HepG2 (cell line): Measurements from ENCODE around the gene HSPA5. TPM values are rescaled to one million over a fixed set of nuclear protein-coding genes. Genes with fewer than 3 reads are reported as not detected.
A peak's percentile ranks its signal among the peaks of the same experiment; 100 is the strongest.

Source experiments
- ATAC-seq: fragments of 200-7000 bp; cut with Tn5 transposase; 3 replicates; pipeline ENCODE4 v1.9.1; 2020; ENCODE audit warnings: mild to moderate bottlenecking, moderate library complexity
- BruUV-seq: library from RNA; stranded (reverse); fragments of 400-500 nt; replicated peaks from 2 replicates; lab custom pipeline; 2021; lab: Mats Ljungman, UMichigan
- CTCF ChIA-PET: fragments of 300-600 bp; formaldehyde crosslinking; extraction: SDS; loops from one replicate; lab custom pipeline; 2021; ENCODE audit warnings: low total read pairs, inconsistent platforms, low intra/inter-chr PET ratio; lab: Yijun Ruan, JAX
- POLR2A ChIA-PET: fragments of 350-600 bp; sonication (Branson Sonifier 250); formaldehyde crosslinking; loops from one replicate; lab custom pipeline; 2020; ENCODE audit warnings: antibody characterized with exemption, inconsistent platforms; lab: Yijun Ruan, JAX
- DNase-seq: peaks from one replicate; pipeline ENCODE4 v3.0.0-alpha.2; 2015; ENCODE audit warnings: low spot score
- FAIRE-seq: peaks from 3 replicates; lab custom pipeline; 2011; peaks lifted over from hg19 to GRCh38; lab: Jason Lieb, UNC
- H2AFZ ChIP-seq: one replicate; pipeline ENCODE4 v1.6.1; 2011; ENCODE audit warnings: low read length, inconsistent platforms
- H3K27ac ChIP-seq: fragments of 300-600 bp; 3 replicates; pipeline ENCODE4 v1.8.0; 2011; ENCODE audit warnings: mixed run types, mild to moderate bottlenecking, mixed read lengths, low read length, inconsistent platforms; ENCODE audit not compliant: insufficient read depth; ENCODE audit errors: extremely low read length
- H3K27me3 ChIP-seq, 2 experiments: fragments of 200-600 bp in 1 of 2; 2 replicates in 1 of 2; 3 replicates in 1 of 2; pipeline versions ENCODE4 v1.6.0 to v1.8.0; 2011; ENCODE audit warnings: low read length in 2 of 2, mild to moderate bottlenecking in 2 of 2, moderate library complexity in 2 of 2, inconsistent platforms in 1 of 2; ENCODE audit not compliant: insufficient read depth in 2 of 2, control insufficient read depth in 1 of 2
- H3K36me3 ChIP-seq, 2 experiments: fragments of 200-600 bp in 1 of 2; replicated peaks in 1 of 2; 2 replicates in 1 of 2; 3 replicates in 1 of 2; pipeline versions ENCODE4 v1.5.1 to v1.8.0; 2011; ENCODE audit warnings: low read length in 2 of 2, inconsistent platforms in 1 of 2; ENCODE audit not compliant: insufficient read depth in 2 of 2, control insufficient read depth in 1 of 2
- H3K4me1 ChIP-seq: 2 replicates; pipeline ENCODE4 v1.5.1; 2012; ENCODE audit warnings: low read length, inconsistent platforms; ENCODE audit not compliant: insufficient read depth
- H3K4me2 ChIP-seq: 2 replicates; pipeline ENCODE4 v1.6.0; 2011; ENCODE audit warnings: low read depth, low read length, inconsistent platforms
- H3K4me3 ChIP-seq, 3 experiments: fragments of 200-600 bp in 1 of 3; sonication (generic), shearing (Covaris generic) in 1 of 3; replicated peaks in 1 of 3; 2 replicates each; pipeline ENCODE4 v1.5.1; 2011 to 2016; ENCODE audit warnings: low read length in 3 of 3, inconsistent platforms in 2 of 3, low read depth in 2 of 3, mild to moderate bottlenecking in 2 of 3, control low read depth in 1 of 3, mixed read lengths in 1 of 3; ENCODE audit not compliant: insufficient read depth in 1 of 3
- H3K79me2 ChIP-seq: one replicate; pipeline ENCODE4 v1.6.1; 2011; ENCODE audit warnings: low read length, inconsistent platforms; ENCODE audit not compliant: insufficient read depth
- H3K9ac ChIP-seq: 2 replicates; pipeline ENCODE4 v1.6.0; 2011; ENCODE audit warnings: mild to moderate bottlenecking, low read depth, low read length, inconsistent platforms; ENCODE audit not compliant: insufficient read depth
- H3K9me3 ChIP-seq: 2 replicates; pipeline ENCODE4 v1.5.1; 2012; ENCODE audit warnings: mild to moderate bottlenecking, low read length
- H4K20me1 ChIP-seq: 2 replicates; pipeline ENCODE4 v1.6.0; 2011; ENCODE audit warnings: inconsistent platforms, mild to moderate bottlenecking, low read length, moderate library complexity; ENCODE audit not compliant: insufficient read depth
- ARID5B ChIP-seq: IDR thresholded peaks from 2 replicates; pipeline ENCODE4 v1.4.0; 2020; ENCODE audit warnings: mild to moderate bottlenecking, missing genetic modification reagents
- FOXP1 ChIP-seq, 2 experiments: fragments of 450-650 bp in 1 of 2; IDR thresholded peaks; 2 replicates each; pipeline ENCODE4 v1.6.1; 2017 to 2018; ENCODE audit warnings: antibody characterized with exemption in 1 of 2
- NFIC ChIP-seq: IDR thresholded peaks from 2 replicates; pipeline ENCODE4 v1.6.1; 2012; ENCODE audit warnings: mild to moderate bottlenecking, low read length, inconsistent platforms
- PTBP1 ChIP-seq: fragments of 200-400 bp; formaldehyde crosslinking; IDR thresholded peaks from 2 replicates; pipeline ENCODE4 v1.6.1; 2018; ENCODE audit warnings: low read length, low read depth; ENCODE audit not compliant: poor library complexity, severe bottlenecking
- RXRB ChIP-seq: IDR thresholded peaks from 2 replicates; pipeline ENCODE4 v1.6.1; 2016; ENCODE audit warnings: borderline replicate concordance, missing genetic modification reagents, missing compliant biosample characterization
- SAP130 ChIP-seq: IDR thresholded peaks from 2 replicates; pipeline ENCODE4 v1.6.1; 2016; ENCODE audit warnings: low read depth
- TBX3 ChIP-seq: fragments of 450-650 bp; IDR thresholded peaks from 2 replicates; pipeline ENCODE4 v1.6.1; 2017; ENCODE audit warnings: antibody characterized with exemption, mild to moderate bottlenecking, inconsistent platforms, borderline replicate concordance
- ZBTB3 ChIP-seq: sonication (generic); formaldehyde crosslinking; IDR thresholded peaks from 2 replicates; pipeline ENCODE4 v1.4.0; 2020; ENCODE audit warnings: low read depth, mild to moderate bottlenecking, moderate library complexity, missing genetic modification reagents, borderline replicate concordance
- ZNF431 ChIP-seq: sonication (generic); formaldehyde crosslinking; IDR thresholded peaks from 2 replicates; pipeline ENCODE4 v1.9.0; 2022; ENCODE audit warnings: missing genetic modification reagents, low read depth, mild to moderate bottlenecking, borderline replicate concordance
- ZNF790 ChIP-seq: sonication (generic); formaldehyde crosslinking; IDR thresholded peaks from 2 replicates; pipeline ENCODE4 v1.8.0; 2022; ENCODE audit warnings: missing genetic modification reagents, mild to moderate bottlenecking, borderline replicate concordance
- ZSCAN21 ChIP-seq: sonication (generic); formaldehyde crosslinking; IDR thresholded peaks from 2 replicates; pipeline ENCODE4 v1.8.0; 2022; ENCODE audit warnings: mild to moderate bottlenecking, missing genetic modification reagents, moderate library complexity, borderline replicate concordance
- WGBS: methylation state at CpG from one replicate; pipeline ENCODE4 v1.1.6; 2017; ENCODE audit warnings: low lambda C conversion rate; 5-methylcytosine and 5-hydroxymethylcytosine counted together
- in situ Hi-C: cut with HindIII; loops from 2 replicates; pipeline ENCODE4 v1.10.0; 2017; ENCODE audit warnings: low pct_unique_long_range_greater_than_20kb; ENCODE audit not compliant: extremely low pct_ligation_motif_present
- intact Hi-C: fragments of 100-400 bp; cut with micrococcal nuclease; formaldehyde crosslinking; loops from one replicate; pipeline ENCODE4 v1.10.0; 2022; ENCODE audit not compliant: unreplicated experiment
- polyA plus RNA-seq, 8 experiments: library from polyadenylated mRNA; depleted of rRNA in 3 of 8; stranded (reverse) in 7 of 8; unstranded in 1 of 8; fragments of >200 nt; fragmentation: Illumina TruSeq in 4 of 8; extraction: Trizol in 4 of 8; gene quantifications; 2 replicates each; pipeline versions ENCODE4 v1.2.1 to v1.2.3, GENCODE V29; 2011 to 2016; ENCODE audit warnings: low read depth in 4 of 8, missing spikeins in 1 of 8, mixed read lengths in 1 of 8; ENCODE audit not compliant: insufficient read depth in 1 of 8
- total RNA-seq, 5 experiments: library from RNA; depleted of rRNA; stranded (reverse); fragments of >200 nt; fragmentation: Illumina TruSeq; extraction: Trizol; gene quantifications; 2 replicates each; pipeline ENCODE4 v1.2.3, GENCODE V29; 2016; ENCODE audit warnings: low read depth in 1 of 5
- TF ChIP-seq, protein P1 (sequence below): IDR thresholded peaks from 2 replicates; pipeline ENCODE4 v1.6.1; 2016; ENCODE audit warnings: control low read depth
- TF ChIP-seq, protein P2 (sequence below): sonication (generic); formaldehyde crosslinking; IDR thresholded peaks from 2 replicates; pipeline ENCODE4 v1.8.1; 2023; ENCODE audit warnings: mild to moderate bottlenecking, missing genetic modification reagents
- TF ChIP-seq, protein P3 (sequence below): sonication (generic); formaldehyde crosslinking; IDR thresholded peaks from 2 replicates; pipeline ENCODE4 v1.5.0; 2020; ENCODE audit warnings: missing genetic modification reagents

Gene HSPA5
- total and polyA plus RNA-seq, 2 of the 13 experiments (the other 11 are each of a cell fraction or from before 2014, with no cell fraction given), result 201 to 206 TPM

GRCh38 chr9:125258832-125259534, 17.8 kb upstream of the HSPA5 start:
- Histone ChIP-seq H3K27me3 (no peaks in the 10 kb centered on the region), H3K4me1 (peaks cover 53% of the 10 kb centered on the region), H3K27ac (no peak overlapping the region), H2AFZ (no peak overlapping the region), H4K20me1 (peaks cover 6% of the 10 kb centered on the region), H3K9me3 (no peaks in the 10 kb centered on the region), H3K9ac (no peak overlapping the region), H3K4me2 (peak overlapping the region; percentile 16; the same call in 1 of the 2 replicates), H3K36me3 (no peaks in the 10 kb centered on the region), H3K4me3 (no peak overlapping the region), H3K79me2 (peaks cover 21% of the 10 kb centered on the region)
- BruUV-seq, result no TSS peak
- 48% methylated on average over 2 of the region's 2 CpGs for WGBS
- in situ Hi-C loops, result loop anchor here (5.0 kb wide), 1 partner anchor 113 kb away; no protein-coding TSS in a partner anchor
- POLR2A ChIA-PET, result interaction anchor here (5.0 kb wide), 1 partner anchor 18 kb away, joined by 73 read pairs; the partner anchor contains the start of gene HSPA5
- intact Hi-C loops, result no loop called here
- DNase-seq, result peak; percentile 55
- ATAC-seq, result no peak
- CTCF ChIA-PET, result no interaction called here
- no peak for FAIRE-seq
- no peak for TF ChIP-seq FOXP1 (IDR thresholded peaks at IDR 0.05)
- peak; percentile 22; the same call in 1 of the 2 replicates for TF ChIP-seq FOXP1 (CRISPR knock-in tag; IDR thresholded peaks at IDR 0.05)
- peak; percentile 12; the same call in 1 of the 2 replicates for TF ChIP-seq TBX3
- TF ChIP-seq ARID5B (CRISPR knock-in tag), result 0 out of 2 replicates have a peak, but pooled peaks have one; percentile 17
- TF ChIP-seq SAP130, result 0 out of 2 replicates have a peak, but pooled peaks have one; percentile 14
- TF ChIP-seq RXRB (CRISPR knock-in tag), result no peak
- TF ChIP-seq ZNF431, result no peak
- TF ChIP-seq, protein P1, sequence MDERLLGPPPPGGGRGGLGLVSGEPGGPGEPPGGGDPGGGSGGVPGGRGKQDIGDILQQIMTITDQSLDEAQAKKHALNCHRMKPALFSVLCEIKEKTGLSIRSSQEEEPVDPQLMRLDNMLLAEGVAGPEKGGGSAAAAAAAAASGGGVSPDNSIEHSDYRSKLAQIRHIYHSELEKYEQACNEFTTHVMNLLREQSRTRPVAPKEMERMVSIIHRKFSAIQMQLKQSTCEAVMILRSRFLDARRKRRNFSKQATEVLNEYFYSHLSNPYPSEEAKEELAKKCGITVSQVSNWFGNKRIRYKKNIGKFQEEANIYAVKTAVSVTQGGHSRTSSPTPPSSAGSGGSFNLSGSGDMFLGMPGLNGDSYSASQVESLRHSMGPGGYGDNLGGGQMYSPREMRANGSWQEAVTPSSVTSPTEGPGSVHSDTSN, result no peak
- TF ChIP-seq ZSCAN21 (CRISPR knock-in tag), result no peak
- no peak for TF ChIP-seq ZNF790 (CRISPR knock-in tag)
- no peak for TF ChIP-seq PTBP1
- no peak for TF ChIP-seq ZBTB3
- TF ChIP-seq, protein P2, sequence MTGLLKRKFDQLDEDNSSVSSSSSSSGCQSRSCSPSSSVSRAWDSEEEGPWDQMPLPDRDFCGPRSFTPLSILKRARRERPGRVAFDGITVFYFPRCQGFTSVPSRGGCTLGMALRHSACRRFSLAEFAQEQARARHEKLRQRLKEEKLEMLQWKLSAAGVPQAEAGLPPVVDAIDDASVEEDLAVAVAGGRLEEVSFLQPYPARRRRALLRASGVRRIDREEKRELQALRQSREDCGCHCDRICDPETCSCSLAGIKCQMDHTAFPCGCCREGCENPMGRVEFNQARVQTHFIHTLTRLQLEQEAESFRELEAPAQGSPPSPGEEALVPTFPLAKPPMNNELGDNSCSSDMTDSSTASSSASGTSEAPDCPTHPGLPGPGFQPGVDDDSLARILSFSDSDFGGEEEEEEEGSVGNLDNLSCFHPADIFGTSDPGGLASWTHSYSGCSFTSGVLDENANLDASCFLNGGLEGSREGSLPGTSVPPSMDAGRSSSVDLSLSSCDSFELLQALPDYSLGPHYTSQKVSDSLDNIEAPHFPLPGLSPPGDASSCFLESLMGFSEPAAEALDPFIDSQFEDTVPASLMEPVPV, result no peak
- TF ChIP-seq NFIC, result 0 out of 2 replicates have a peak, but pooled peaks have one; percentile 32
- TF ChIP-seq, protein P3, sequence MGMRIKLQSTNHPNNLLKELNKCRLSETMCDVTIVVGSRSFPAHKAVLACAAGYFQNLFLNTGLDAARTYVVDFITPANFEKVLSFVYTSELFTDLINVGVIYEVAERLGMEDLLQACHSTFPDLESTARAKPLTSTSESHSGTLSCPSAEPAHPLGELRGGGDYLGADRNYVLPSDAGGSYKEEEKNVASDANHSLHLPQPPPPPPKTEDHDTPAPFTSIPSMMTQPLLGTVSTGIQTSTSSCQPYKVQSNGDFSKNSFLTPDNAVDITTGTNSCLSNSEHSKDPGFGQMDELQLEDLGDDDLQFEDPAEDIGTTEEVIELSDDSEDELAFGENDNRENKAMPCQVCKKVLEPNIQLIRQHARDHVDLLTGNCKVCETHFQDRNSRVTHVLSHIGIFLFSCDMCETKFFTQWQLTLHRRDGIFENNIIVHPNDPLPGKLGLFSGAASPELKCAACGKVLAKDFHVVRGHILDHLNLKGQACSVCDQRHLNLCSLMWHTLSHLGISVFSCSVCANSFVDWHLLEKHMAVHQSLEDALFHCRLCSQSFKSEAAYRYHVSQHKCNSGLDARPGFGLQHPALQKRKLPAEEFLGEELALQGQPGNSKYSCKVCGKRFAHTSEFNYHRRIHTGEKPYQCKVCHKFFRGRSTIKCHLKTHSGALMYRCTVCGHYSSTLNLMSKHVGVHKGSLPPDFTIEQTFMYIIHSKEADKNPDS (CRISPR knock-in tag), result no peak
